Measurements from ENCODE around the gene ZCCHC13. TPM values are rescaled to one million over a fixed set of nuclear protein-coding genes. Genes with fewer than 3 reads are reported as not detected.
"Not testable (repeated sequence)": the region's sequence is repeated elsewhere in the genome, so short reads cannot be mapped to it uniquely, and the experiment has no call there.

Gene ZCCHC13
- polyA plus RNA-seq, 3 donors = not detected

DNA sequence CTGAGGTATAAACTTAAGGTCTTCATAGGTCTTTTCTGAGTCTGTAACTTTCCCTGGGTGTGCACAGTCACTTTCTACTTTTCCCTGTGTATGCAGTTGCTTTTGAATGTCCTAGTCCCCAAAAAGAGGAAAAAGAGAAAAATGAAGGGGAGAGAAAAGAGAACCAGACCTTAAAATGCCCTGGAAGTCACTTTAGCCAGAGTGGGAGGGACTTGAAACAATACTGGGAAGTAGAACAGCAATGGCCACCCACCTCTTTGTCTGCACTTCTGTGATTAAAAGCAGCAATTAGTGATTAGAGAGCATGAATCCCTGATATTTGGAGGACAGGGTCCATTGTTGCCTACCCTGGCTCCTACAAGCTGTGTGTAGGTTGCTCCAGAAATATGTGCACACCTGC, 36.1 kb downstream of the ZCCHC13 start:
- intact Hi-C loops (cut with micrococcal nuclease) = loop anchor here in 1 of 2 donors (10.0 kb wide), 1 partner anchor 45 kb away; no protein-coding TSS in a partner anchor
- Histone ChIP-seq H3K4me1 (ENCODE audit: control insufficient read depth in 1 of 2, insufficient read depth in 2 of 2, low read length in 2 of 2) (peaks cover 22 to 25% of the 10 kb centered on the region in 2 donors), H3K27me3 (ENCODE audit: control insufficient read depth in 2 of 2, insufficient read depth in 2 of 2, low read length in 2 of 2) (peaks cover 0 to 2% of the 10 kb centered on the region in 2 donors), H2AFZ (ENCODE audit: insufficient read depth, low read depth, low read length, poor library complexity, severe bottlenecking) (no peak overlapping the region), H4K20me1 (ENCODE audit: insufficient read depth, low read length) (no peaks in the 10 kb centered on the region), H3K9ac (ENCODE audit: insufficient read depth, low read length, poor library complexity, severe bottlenecking) (no peak overlapping the region), H3K9me3 (replicated peaks in 1 of 2; ENCODE audit: control insufficient read depth in 1 of 2, insufficient read depth in 1 of 2, low read length in 2 of 2) (no peaks in the 10 kb centered on the region), H3K4me3 (replicated peaks in 1 of 3; ENCODE audit: low read depth in 2 of 3, low read length in 3 of 3) (no peak overlapping the region), H3K36me3 (replicated peaks in 1 of 2; ENCODE audit: control insufficient read depth in 1 of 2, insufficient read depth in 2 of 2, low read length in 2 of 2) (no peaks in the 10 kb centered on the region), H3K4me2 (replicated peaks; ENCODE audit: extremely low read depth, low read length, poor library complexity, severe bottlenecking) (peak overlapping the region; percentile 1), H3K79me2 (ENCODE audit: insufficient read depth, low read length) (no peaks in the 10 kb centered on the region), H3K27ac (ENCODE audit: low read depth in 1 of 2, low read length in 2 of 2) (no peak overlapping the region)
- DNase-seq = no peak
- H3K27ac Mint-ChIP-seq = peak overlapping the region in 2 of 7 donors; percentile 32 to 53
- TF ChIP-seq CTCF (IDR thresholded peaks at IDR 0.05) = no peak
- H3K4me3 Mint-ChIP-seq = peak overlapping the region in 1 of 2 donors; percentile 46
- peaks cover 22% of the 10 kb centered on the region for H3K4me1 Mint-ChIP-seq
- peaks cover 0 to 8% (median 2%) of the 10 kb centered on the region in 7 donors for H3K9me3 Mint-ChIP-seq
- H3K27me3 Mint-ChIP-seq (ENCODE audit: low read depth in 3 of 3) = peaks cover 0 to 7% (median 2%) of the 10 kb centered on the region in 3 donors
- H3K36me3 Mint-ChIP-seq = no peaks in the 10 kb centered on the region

DNA sequence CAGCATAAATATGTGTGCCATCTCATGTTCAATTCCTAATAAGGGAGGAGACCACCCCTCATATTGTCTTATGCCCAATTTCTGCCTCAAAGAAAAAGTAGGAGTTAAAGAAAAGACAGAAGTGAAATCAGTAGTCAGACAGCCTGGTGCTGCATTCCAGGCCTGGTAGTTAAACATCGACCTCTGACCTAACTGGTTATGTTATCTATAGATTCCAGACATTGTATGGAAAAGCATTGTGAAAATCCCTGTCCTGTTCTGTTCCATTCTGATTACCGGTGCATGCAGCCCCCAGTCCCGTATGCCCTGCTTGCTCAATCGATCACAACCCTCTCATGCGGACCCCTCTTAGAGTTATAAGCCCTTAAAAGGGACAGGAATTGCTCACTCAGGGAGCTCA, 38.2 kb downstream of the ZCCHC13 start:
- H3K36me3 Mint-ChIP-seq; H3K9me3 Mint-ChIP-seq; H3K4me2 ChIP-seq (replicated peaks; ENCODE audit: extremely low read depth, low read length, poor library complexity, severe bottlenecking); H3K36me3 ChIP-seq (replicated peaks in 1 of 2; ENCODE audit: control insufficient read depth in 1 of 2, insufficient read depth in 2 of 2, low read length in 2 of 2); H2AFZ ChIP-seq (ENCODE audit: insufficient read depth, low read depth, low read length, poor library complexity, severe bottlenecking); H3K27ac ChIP-seq (ENCODE audit: low read depth in 1 of 2, low read length in 2 of 2); H3K27me3 ChIP-seq (ENCODE audit: control insufficient read depth in 2 of 2, insufficient read depth in 2 of 2, low read length in 2 of 2); H4K20me1 ChIP-seq (ENCODE audit: insufficient read depth, low read length); H3K79me2 ChIP-seq (ENCODE audit: insufficient read depth, low read length); H3K9ac ChIP-seq (ENCODE audit: insufficient read depth, low read length, poor library complexity, severe bottlenecking); H3K4me3 Mint-ChIP-seq; H3K27me3 Mint-ChIP-seq (ENCODE audit: low read depth in 3 of 3); H3K9me3 ChIP-seq (replicated peaks in 1 of 2; ENCODE audit: control insufficient read depth in 1 of 2, insufficient read depth in 1 of 2, low read length in 2 of 2); DNase-seq; H3K4me3 ChIP-seq (replicated peaks in 1 of 3; ENCODE audit: low read depth in 2 of 3, low read length in 3 of 3): not testable (repeated sequence)
- Mint-ChIP-seq H3K4me1 (peaks cover 22% of the 10 kb centered on the region), H3K27ac (peak overlapping the region in 1 of 7 donors; percentile 28)
- intact Hi-C loops (cut with micrococcal nuclease) = loop anchor here in 1 of 2 donors (10.0 kb wide), 1 partner anchor 47 kb away; no protein-coding TSS in a partner anchor
- H3K4me1 ChIP-seq (ENCODE audit: control insufficient read depth in 1 of 2, insufficient read depth in 2 of 2, low read length in 2 of 2) = peaks cover 22 to 25% of the 10 kb centered on the region in 2 donors
- WGBS (ENCODE audit: insufficient coverage) = no CpG with 5 or more reads among the region's 5 CpGs

Data from CD14-positive monocyte (primary cell).